ENCODE measurements around the gene SURF6. TPM values are rescaled to one million over a fixed set of nuclear protein-coding genes. Genes with fewer than 3 reads are reported as not detected.
"Not testable (repeated sequence)": the region's sequence is repeated elsewhere in the genome, so short reads cannot be mapped to it uniquely, and the experiment has no call there.

SURF6 gene
- total RNA-seq, 4 donors from 2014 or later, result 15.0 to 36.2 (median 27.5) TPM

GRCh38 chr9:133331641-133332380 lies 4.2 kb downstream of the SURF6 start:
- H3K27me3 ChIP-seq, result no peaks in the 10 kb centered on the region
- whole genome bisulfite sequencing, result 94% methylated on average over 50 of the region's 57 CpGs
- H3K4me3 ChIP-seq, result no peak overlapping the region
- no peak for TF ChIP-seq EP300 (IDR thresholded peaks at IDR 0.05)
- TF ChIP-seq POLR2A (IDR thresholded peaks at IDR 0.05; ENCODE audit: low read depth), result no peak
- TF ChIP-seq CTCF (IDR thresholded peaks at IDR 0.05), result no peak
- H3K27ac ChIP-seq (replicated peaks in 1 of 4), result no peak overlapping the region
- no peaks in the 10 kb centered on the region for H3K9me3 ChIP-seq
- intact Hi-C loops (cut with DNase I), result loop anchor here (5.0 to 10.0 kb wide), 2 partner anchors 145 to 227 kb away; no protein-coding TSS in a partner anchor
- H3K36me3 ChIP-seq, result peaks cover 36 to 49% (median 44%) of the 10 kb centered on the region in 4 donors
- no peak for DNase-seq (ENCODE audit: extremely low spot score)
- peaks cover 17 to 32% (median 28%) of the 10 kb centered on the region in 4 donors for H3K4me1 ChIP-seq

GRCh38 chr9:133331221-133331620 lies 4.8 kb downstream of the SURF6 start:
- intact Hi-C loops (cut with DNase I), result loop anchor here (5.0 to 10.0 kb wide), 2 partner anchors 144 to 226 kb away; no protein-coding TSS in a partner anchor
- no peak for DNase-seq (ENCODE audit: extremely low spot score)
- TF ChIP-seq EP300 (IDR thresholded peaks at IDR 0.05) (no peak), CTCF (IDR thresholded peaks at IDR 0.05) (no peak), POLR2A (IDR thresholded peaks at IDR 0.05; ENCODE audit: low read depth) (no peak), POLR2AphosphoS5 (IDR thresholded peaks at IDR 0.05) (no peak)
- Histone ChIP-seq H3K9me3 (no peaks in the 10 kb centered on the region), H3K4me3 (no peak overlapping the region), H3K27ac (replicated peaks in 1 of 4) (no peak overlapping the region), H3K27me3 (no peaks in the 10 kb centered on the region), H3K4me1 (peaks cover 12 to 26% (median 22%) of the 10 kb centered on the region in 4 donors), H3K36me3 (peaks cover 36 to 49% (median 44%) of the 10 kb centered on the region in 4 donors)
- WGBS, result 84% methylated on average over 16 of the region's 19 CpGs

GRCh38 chr9:133329306-133330156 lies 6.5 kb downstream of the SURF6 start:
- H3K27ac ChIP-seq (replicated peaks in 1 of 4); DNase-seq (ENCODE audit: extremely low spot score); H3K4me3 ChIP-seq; H3K27me3 ChIP-seq; H3K9me3 ChIP-seq: not testable (repeated sequence)
- intact Hi-C loops (cut with DNase I), result loop anchor here (5.0 to 10.0 kb wide), 2 partner anchors 142 to 225 kb away; no protein-coding TSS in a partner anchor
- WGBS, result 51% methylated on average over 21 of the region's 21 CpGs
- Histone ChIP-seq H3K36me3 (peaks cover 35 to 47% (median 44%) of the 10 kb centered on the region in 4 donors), H3K4me1 (peaks cover 4 to 15% (median 11%) of the 10 kb centered on the region in 4 donors)
- TF ChIP-seq CTCF (IDR thresholded peaks at IDR 0.05), result peak; percentile 40 to 64 (median 60)

- no peak overlapping the region for H3K27ac ChIP-seq (replicated peaks in 1 of 4)
- WGBS, result 86% methylated on average over 8 of the region's 10 CpGs
- no peaks in the 10 kb centered on the region for H3K27me3 ChIP-seq
- TF ChIP-seq POLR2AphosphoS5 (IDR thresholded peaks at IDR 0.05) (no peak), EP300 (IDR thresholded peaks at IDR 0.05) (no peak), CTCF (IDR thresholded peaks at IDR 0.05) (no peak), POLR2A (IDR thresholded peaks at IDR 0.05; ENCODE audit: low read depth) (no peak)
- H3K9me3 ChIP-seq, result no peaks in the 10 kb centered on the region
- no peak overlapping the region for H3K4me3 ChIP-seq
- intact Hi-C loops (cut with DNase I), result no loop called here
- H3K36me3 ChIP-seq, result peaks cover 20 to 31% (median 28%) of the 10 kb centered on the region in 4 donors
- H3K4me1 ChIP-seq, result no peaks in the 10 kb centered on the region
- DNase-seq (ENCODE audit: extremely low spot score), result no peak
Measured at GRCh38 chr9:133327834-133328484, 8.0 kb downstream of the SURF6 start.

- peaks cover 10 to 22% (median 19%) of the 10 kb centered on the region in 4 donors for H3K36me3 ChIP-seq
- H3K4me1 ChIP-seq; intact Hi-C loops (cut with DNase I); H3K9me3 ChIP-seq; H3K27me3 ChIP-seq; H3K4me3 ChIP-seq; H3K27ac ChIP-seq (replicated peaks in 1 of 4); DNase-seq (ENCODE audit: extremely low spot score): not testable (repeated sequence)
- WGBS, result 93% methylated on average over 6 of the region's 6 CpGs
Measured at GRCh38 chr9:133327021-133327420, 9.0 kb downstream of the SURF6 start.
